ENCODE data around the gene NAT9.

DNA sequence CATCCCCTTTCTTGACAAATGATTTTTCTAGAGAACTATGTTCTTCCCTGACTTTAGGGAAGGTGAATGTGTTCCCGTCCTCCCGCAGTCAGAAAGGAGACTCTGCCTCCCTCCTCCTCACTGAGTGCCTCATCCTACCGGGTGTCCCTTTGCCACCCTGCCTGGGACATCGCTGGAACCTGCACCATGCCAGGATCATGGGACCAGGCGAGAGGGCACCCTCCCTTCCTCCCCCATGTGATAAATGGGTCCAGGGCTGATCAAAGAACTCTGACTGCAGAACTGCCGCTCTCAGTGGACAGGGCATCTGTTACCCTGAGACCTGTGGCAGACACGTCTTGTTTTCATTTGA, 7.4 kb downstream of the NAT9 start:
- no peak for TF ChIP-seq ZFP3 (CRISPR knock-in tag; IDR thresholded peaks at IDR 0.05)
- TF ChIP-seq, protein P1, sequence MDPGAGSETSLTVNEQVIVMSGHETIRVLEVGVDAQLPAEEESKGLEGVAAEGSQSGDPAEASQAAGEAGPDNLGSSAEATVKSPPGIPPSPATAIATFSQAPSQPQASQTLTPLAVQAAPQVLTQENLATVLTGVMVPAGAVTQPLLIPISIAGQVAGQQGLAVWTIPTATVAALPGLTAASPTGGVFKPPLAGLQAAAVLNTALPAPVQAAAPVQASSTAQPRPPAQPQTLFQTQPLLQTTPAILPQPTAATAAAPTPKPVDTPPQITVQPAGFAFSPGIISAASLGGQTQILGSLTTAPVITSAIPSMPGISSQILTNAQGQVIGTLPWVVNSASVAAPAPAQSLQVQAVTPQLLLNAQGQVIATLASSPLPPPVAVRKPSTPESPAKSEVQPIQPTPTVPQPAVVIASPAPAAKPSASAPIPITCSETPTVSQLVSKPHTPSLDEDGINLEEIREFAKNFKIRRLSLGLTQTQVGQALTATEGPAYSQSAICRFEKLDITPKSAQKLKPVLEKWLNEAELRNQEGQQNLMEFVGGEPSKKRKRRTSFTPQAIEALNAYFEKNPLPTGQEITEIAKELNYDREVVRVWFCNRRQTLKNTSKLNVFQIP (CRISPR knock-in tag; IDR thresholded peaks at IDR 0.05; ENCODE audit: borderline replicate concordance, low read depth), result no peak
